ENCODE data around the gene HHAT.

DNA sequence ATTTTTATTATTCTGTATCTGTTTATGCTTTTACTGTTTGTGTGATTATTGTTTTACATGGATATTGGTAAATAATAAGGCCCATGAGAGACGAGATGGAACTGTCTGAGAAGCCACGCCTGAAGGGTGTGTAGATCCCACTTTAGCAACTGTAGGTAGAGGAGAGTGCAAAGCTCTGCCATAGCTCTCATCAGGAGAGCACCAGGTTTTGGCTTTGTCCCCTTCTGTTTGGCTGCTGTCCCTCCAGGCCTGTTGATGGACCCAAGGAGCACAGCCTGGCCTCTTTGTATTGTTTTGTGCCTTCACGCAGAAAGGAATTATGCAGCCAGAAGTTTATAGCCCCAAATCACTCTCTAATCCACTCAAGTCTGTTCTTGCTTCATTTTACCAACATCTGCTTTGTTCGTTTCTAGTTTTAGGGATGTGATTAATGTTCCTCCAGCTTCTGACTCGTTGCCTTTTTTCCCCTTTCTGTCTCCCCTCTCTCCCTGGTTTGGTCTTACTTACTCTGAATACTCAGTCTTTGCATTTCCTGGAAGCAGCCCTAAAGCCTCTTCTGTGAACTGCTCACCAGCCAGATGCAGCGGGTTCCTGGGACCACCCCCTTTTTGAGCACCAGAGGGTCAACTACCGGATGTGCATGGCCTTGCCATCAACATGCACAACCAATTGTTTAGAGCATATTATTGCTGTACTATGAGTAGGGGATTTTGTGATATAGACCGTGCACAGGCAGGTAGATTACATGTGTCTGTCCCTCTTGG lies 127.3 kb downstream of the HHAT start:
- TF ChIP-seq CTCF (IDR thresholded peaks at IDR 0.05; ENCODE audit: poor library complexity, severe bottlenecking): no peak
- TF ChIP-seq POLR2AphosphoS5 (IDR thresholded peaks at IDR 0.05): no peak
- TF ChIP-seq EZH2 (IDR thresholded peaks at IDR 0.05; ENCODE audit: borderline replicate concordance, insufficient read depth, low read length, poor library complexity, severe bottlenecking): no peak
- TF ChIP-seq EP300 (conservative IDR thresholded peaks at IDR 0.05; ENCODE audit: poor library complexity, severe bottlenecking): no peak
- TF ChIP-seq TAF1 (IDR thresholded peaks at IDR 0.05; ENCODE audit: low read depth): no peak
- TF ChIP-seq SMC3 (conservative IDR thresholded peaks at IDR 0.05; ENCODE audit: poor library complexity): no peak
- no peak for TF ChIP-seq RAD21 (conservative IDR thresholded peaks at IDR 0.05)
- TF ChIP-seq, protein P1, sequence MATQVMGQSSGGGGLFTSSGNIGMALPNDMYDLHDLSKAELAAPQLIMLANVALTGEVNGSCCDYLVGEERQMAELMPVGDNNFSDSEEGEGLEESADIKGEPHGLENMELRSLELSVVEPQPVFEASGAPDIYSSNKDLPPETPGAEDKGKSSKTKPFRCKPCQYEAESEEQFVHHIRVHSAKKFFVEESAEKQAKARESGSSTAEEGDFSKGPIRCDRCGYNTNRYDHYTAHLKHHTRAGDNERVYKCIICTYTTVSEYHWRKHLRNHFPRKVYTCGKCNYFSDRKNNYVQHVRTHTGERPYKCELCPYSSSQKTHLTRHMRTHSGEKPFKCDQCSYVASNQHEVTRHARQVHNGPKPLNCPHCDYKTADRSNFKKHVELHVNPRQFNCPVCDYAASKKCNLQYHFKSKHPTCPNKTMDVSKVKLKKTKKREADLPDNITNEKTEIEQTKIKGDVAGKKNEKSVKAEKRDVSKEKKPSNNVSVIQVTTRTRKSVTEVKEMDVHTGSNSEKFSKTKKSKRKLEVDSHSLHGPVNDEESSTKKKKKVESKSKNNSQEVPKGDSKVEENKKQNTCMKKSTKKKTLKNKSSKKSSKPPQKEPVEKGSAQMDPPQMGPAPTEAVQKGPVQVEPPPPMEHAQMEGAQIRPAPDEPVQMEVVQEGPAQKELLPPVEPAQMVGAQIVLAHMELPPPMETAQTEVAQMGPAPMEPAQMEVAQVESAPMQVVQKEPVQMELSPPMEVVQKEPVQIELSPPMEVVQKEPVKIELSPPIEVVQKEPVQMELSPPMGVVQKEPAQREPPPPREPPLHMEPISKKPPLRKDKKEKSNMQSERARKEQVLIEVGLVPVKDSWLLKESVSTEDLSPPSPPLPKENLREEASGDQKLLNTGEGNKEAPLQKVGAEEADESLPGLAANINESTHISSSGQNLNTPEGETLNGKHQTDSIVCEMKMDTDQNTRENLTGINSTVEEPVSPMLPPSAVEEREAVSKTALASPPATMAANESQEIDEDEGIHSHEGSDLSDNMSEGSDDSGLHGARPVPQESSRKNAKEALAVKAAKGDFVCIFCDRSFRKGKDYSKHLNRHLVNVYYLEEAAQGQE (IDR thresholded peaks at IDR 0.05; ENCODE audit: borderline replicate concordance): no peak
- no peak for TF ChIP-seq MXI1 (conservative IDR thresholded peaks at IDR 0.05; ENCODE audit: poor library complexity, severe bottlenecking)
